CD4-positive, alpha-beta T cell treated with Interleukin-6 at 100 ng/mL for 8 hours (primary cell): ENCODE data around the gene NEDD9.

Source experiments
- DNase-seq: peaks from one replicate; pipeline ENCODE4 v3.0.0-alpha.2; 2020; ENCODE audit warnings: mixed read lengths, low spot score

The NEDD9 gene

GRCh38 chr6:11177271-11177670 is 55.2 kb downstream of the NEDD9 start:
- DNase-seq = no peak

- DNase-seq = no peak
These were observed 58.2 kb downstream of the NEDD9 start for GRCh38 chr6:11174242-11174611.

GRCh38 chr6:11172501-11173327 is 59.8 kb downstream of the NEDD9 start:
- peak; percentile 62 for DNase-seq

- DNase-seq = no peak
These were observed 60.5 kb downstream of the NEDD9 start for GRCh38 chr6:11171952-11172351.

- no peak for DNase-seq
These were observed 64.3 kb downstream of the NEDD9 start for GRCh38 chr6:11168091-11168635.

- DNase-seq = no peak
These were observed 65.5 kb downstream of the NEDD9 start for GRCh38 chr6:11166948-11167347.

- DNase-seq = no peak
These were observed 67.5 kb downstream of the NEDD9 start for GRCh38 chr6:11164717-11165646.

GRCh38 chr6:11163932-11164331 is 68.5 kb downstream of the NEDD9 start:
- DNase-seq = no peak

- DNase-seq = no peak
These were observed 70.2 kb downstream of the NEDD9 start for GRCh38 chr6:11162262-11162661.

- DNase-seq = no peak
These were observed 71.2 kb downstream of the NEDD9 start for GRCh38 chr6:11161031-11161956.

- DNase-seq = no peak
These were observed 72.3 kb downstream of the NEDD9 start for GRCh38 chr6:11160199-11160598.

GRCh38 chr6:11155589-11155988 is 76.9 kb downstream of the NEDD9 start:
- DNase-seq = no peak

- no peak for DNase-seq
These were observed 79.0 kb downstream of the NEDD9 start for GRCh38 chr6:11153447-11153846.

- no peak for DNase-seq
These were observed 79.9 kb downstream of the NEDD9 start for GRCh38 chr6:11152581-11152980.

- DNase-seq = no peak
These were observed 81.0 kb downstream of the NEDD9 start for GRCh38 chr6:11151488-11151887.

- DNase-seq = no peak
These were observed 82.9 kb downstream of the NEDD9 start for GRCh38 chr6:11149551-11149950.

- DNase-seq = no peak
These were observed 86.2 kb downstream of the NEDD9 start for GRCh38 chr6:11146117-11146826.

GRCh38 chr6:11144393-11144851 is 88.0 kb downstream of the NEDD9 start:
- DNase-seq = peak; percentile 65

- no peak for DNase-seq
These were observed 88.8 kb downstream of the NEDD9 start for GRCh38 chr6:11143394-11144371.
